ENCODE measurements around the gene GRAMD4.

The GRAMD4 gene

DNA sequence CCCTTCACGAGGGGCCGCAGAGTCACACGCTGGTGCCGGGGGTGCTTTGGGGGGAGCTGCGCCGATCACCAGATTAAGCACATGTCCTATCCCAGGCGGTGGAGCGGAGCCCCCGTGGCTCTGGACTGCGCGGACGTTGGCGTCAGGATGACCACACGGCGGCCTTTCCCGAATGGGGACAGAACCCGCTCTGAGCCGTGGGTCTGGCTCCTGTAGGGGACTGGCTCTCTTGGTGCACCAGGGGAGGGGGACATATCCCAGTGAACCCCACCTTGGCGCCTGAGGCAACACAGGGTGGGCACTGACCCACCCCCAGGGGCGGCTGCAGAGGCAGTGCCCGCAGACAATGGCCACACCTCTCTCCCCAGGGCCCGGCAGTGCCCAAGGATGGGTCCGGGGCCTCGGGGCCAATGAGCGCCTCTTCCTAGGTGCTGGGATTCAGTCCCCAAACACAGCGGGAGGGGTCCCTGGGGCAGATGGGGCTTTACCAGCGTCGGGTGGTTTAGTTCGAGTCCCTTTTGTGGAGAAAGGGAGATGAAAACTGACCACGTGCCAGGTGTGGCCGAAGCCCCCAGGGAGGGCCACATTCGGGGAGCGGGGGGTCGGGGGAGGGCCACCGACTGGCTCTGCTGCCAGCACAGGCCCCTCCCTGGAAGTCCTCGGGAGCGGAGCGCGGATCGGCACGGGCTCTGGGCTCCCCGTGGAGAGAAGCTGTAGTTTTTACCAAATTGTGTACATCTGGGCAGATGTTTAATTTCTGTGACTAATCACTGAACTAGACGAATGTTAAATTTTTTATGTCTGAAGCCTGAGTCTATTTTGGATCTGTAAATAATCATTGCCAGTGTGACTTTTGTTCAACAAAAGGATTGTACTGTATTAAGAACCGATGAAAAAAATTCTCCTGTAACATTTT, 58.9 kb downstream of the GRAMD4 start:
- DNase-seq (ENCODE audit: extremely low read depth, low read depth) = no peak

GRCh38 chr22:46679706-46680269, 59.6 kb downstream of the GRAMD4 start:
- TF ChIP-seq CTCF (IDR thresholded peaks at IDR 0.05; ENCODE audit: low read depth, low read length) = no peak
- no peak for DNase-seq (ENCODE audit: extremely low read depth, low read depth)

More for the DNA sequence above, 58.9 kb downstream of the GRAMD4 start:
- TF ChIP-seq CTCF (IDR thresholded peaks at IDR 0.05; ENCODE audit: low read depth, low read length) = no peak

- TF ChIP-seq CTCF (IDR thresholded peaks at IDR 0.05; ENCODE audit: low read depth, low read length) = no peak
- DNase-seq (ENCODE audit: extremely low read depth, low read depth) = no peak
These were observed 60.8 kb downstream of the GRAMD4 start for GRCh38 chr22:46681010-46681409.

- no peak for DNase-seq (ENCODE audit: extremely low read depth, low read depth)
- no peak for TF ChIP-seq CTCF (IDR thresholded peaks at IDR 0.05; ENCODE audit: low read depth, low read length)
These were observed 62.0 kb downstream of the GRAMD4 start for GRCh38 chr22:46682011-46682731.

GRCh38 chr22:46684706-46685105, 64.5 kb downstream of the GRAMD4 start:
- no peak for DNase-seq (ENCODE audit: extremely low read depth, low read depth)
- no peak for TF ChIP-seq CTCF (IDR thresholded peaks at IDR 0.05; ENCODE audit: low read depth, low read length)

- TF ChIP-seq CTCF (IDR thresholded peaks at IDR 0.05; ENCODE audit: low read depth, low read length) = no peak
- no peak for DNase-seq (ENCODE audit: extremely low read depth, low read depth)
These were observed 66.2 kb downstream of the GRAMD4 start for GRCh38 chr22:46686221-46687047.
